Panc1 (cell line): Measurements from ENCODE around the gene MAGI2.

Experiments used
- CTCF ChIP-seq: fragments of 450-650 bp; IDR thresholded peaks from 2 replicates; pipeline ENCODE4 v1.5.1; 2017; ENCODE audit warnings: mild to moderate bottlenecking
- POLR2AphosphoS5 ChIP-seq: IDR thresholded peaks from 2 replicates; pipeline ENCODE4 v1.6.1; 2012; ENCODE audit warnings: mild to moderate bottlenecking, low read depth, low read length, moderate library complexity
- REST ChIP-seq, 2 experiments: IDR thresholded peaks; 2 replicates each; pipeline ENCODE4 v1.6.1; 2011 to 2012; ENCODE audit warnings: low read depth in 2 of 2, control low read depth in 1 of 2, low read length in 1 of 2, mild to moderate bottlenecking in 1 of 2, moderate library complexity in 1 of 2; ENCODE audit not compliant: insufficient read depth in 1 of 2

- TF ChIP-seq CTCF, result no peak
- TF ChIP-seq POLR2AphosphoS5, result no peak
- TF ChIP-seq REST (IDR thresholded peaks at IDR 0.05; ENCODE audit: insufficient read depth in 1 of 2, low read depth in 2 of 2, low read length in 1 of 2), result no peak
Measured at GRCh38 chr7:78218051-78218450, 1235.4 kb downstream of the MAGI2 start.
